GM15510 (cell line): Measurements from ENCODE around the gene DIMT1.

Experiments used
- POLR2A ChIP-seq: IDR thresholded peaks from 3 replicates; pipeline ENCODE4 v1.6.1; 2011; ENCODE audit warnings: borderline replicate concordance; ENCODE audit not compliant: insufficient read length; ENCODE audit errors: extremely low read depth

Gene DIMT1

GRCh38 chr5:62403411-62404250 lies at the start of gene DIMT1:
Gene DIMT1 (minus strand): TSS chr5:62403905. CDS start chr5:62403772, 133 bp downstream.
- peak; percentile 94 for TF ChIP-seq POLR2A

GRCh38 chr5:62450259-62450658 lies 46.6 kb upstream of the DIMT1 start:
- no peak for TF ChIP-seq POLR2A

GRCh38 chr5:62448528-62448927 lies 44.8 kb upstream of the DIMT1 start:
- no peak for TF ChIP-seq POLR2A

GRCh38 chr5:62432621-62433064 lies 28.9 kb upstream of the DIMT1 start:
- TF ChIP-seq POLR2A, result no peak

GRCh38 chr5:62431735-62432620 lies 28.3 kb upstream of the DIMT1 start:
- no peak for TF ChIP-seq POLR2A

- TF ChIP-seq POLR2A, result no peak
These were observed 21.1 kb upstream of the DIMT1 start for GRCh38 chr5:62424763-62425162.

- TF ChIP-seq POLR2A, result no peak
These were observed 17.7 kb upstream of the DIMT1 start for GRCh38 chr5:62421414-62421813.

GRCh38 chr5:62419609-62420008 lies 15.9 kb upstream of the DIMT1 start:
- no peak for TF ChIP-seq POLR2A

GRCh38 chr5:62418462-62419076 lies 14.9 kb upstream of the DIMT1 start:
- TF ChIP-seq POLR2A, result no peak

- TF ChIP-seq POLR2A, result no peak
These were observed 10.0 kb upstream of the DIMT1 start for GRCh38 chr5:62413711-62414110.

GRCh38 chr5:62412549-62413329 lies 9.0 kb upstream of the DIMT1 start, which contains the start of gene IPO11:
Gene IPO11 (plus strand): TSS chr5:62412763. CDS start chr5:62437280, 24,517 bp downstream.
- peak; percentile 79 for TF ChIP-seq POLR2A

GRCh38 chr5:62395210-62395950 lies 8.3 kb downstream of the DIMT1 start:
- no peak for TF ChIP-seq POLR2A

GRCh38 chr5:62386824-62387223 lies 16.9 kb downstream of the DIMT1 start:
- TF ChIP-seq POLR2A, result no peak
